HG03045 (cell line): ENCODE measurements around the gene ASAP3.

Source experiments
- ATAC-seq: cut with Tn5 transposase; IDR thresholded peaks from one replicate; pipeline ENCODE4 v1.9.1; 2021; ENCODE audit warnings: mild to moderate bottlenecking, moderate library complexity; ENCODE audit not compliant: unreplicated experiment

Gene ASAP3

DNA sequence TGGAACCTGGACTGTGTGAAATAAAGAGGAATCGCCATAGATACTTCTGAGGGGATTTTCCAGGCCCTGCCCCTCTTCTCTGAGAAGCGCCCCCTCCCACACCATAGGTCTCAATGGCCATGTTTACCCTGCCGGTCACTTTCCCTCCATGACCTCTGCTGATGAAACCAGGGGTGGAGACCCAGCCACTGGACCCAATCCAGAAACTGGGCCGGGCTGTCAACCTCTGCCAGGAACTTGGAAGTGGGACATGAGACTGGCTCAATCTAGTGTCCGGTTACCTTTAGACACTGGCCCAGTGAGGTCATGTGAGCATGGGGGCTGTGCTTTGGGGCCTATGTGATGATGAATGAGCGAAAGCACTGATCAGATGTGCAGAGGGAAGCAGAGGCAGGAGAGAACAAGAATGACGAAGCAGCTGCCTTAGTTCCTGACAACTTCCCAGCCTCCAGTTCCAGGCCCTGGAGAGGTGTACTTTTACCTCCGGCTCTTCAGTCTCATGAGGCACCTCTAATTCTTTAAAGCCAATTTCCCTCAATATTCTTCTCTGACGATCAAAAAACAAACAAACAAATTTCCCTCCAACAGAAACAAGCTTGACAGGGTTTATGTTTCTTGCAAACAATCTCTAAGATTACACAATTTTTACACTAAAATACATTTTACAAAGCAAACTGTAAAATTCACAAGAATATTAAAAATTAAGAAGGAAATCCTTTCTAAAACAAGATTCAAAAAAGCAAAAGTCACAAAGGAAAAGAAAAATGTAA, 4.9 kb downstream of the ASAP3 start:
- no peak for ATAC-seq

DNA sequence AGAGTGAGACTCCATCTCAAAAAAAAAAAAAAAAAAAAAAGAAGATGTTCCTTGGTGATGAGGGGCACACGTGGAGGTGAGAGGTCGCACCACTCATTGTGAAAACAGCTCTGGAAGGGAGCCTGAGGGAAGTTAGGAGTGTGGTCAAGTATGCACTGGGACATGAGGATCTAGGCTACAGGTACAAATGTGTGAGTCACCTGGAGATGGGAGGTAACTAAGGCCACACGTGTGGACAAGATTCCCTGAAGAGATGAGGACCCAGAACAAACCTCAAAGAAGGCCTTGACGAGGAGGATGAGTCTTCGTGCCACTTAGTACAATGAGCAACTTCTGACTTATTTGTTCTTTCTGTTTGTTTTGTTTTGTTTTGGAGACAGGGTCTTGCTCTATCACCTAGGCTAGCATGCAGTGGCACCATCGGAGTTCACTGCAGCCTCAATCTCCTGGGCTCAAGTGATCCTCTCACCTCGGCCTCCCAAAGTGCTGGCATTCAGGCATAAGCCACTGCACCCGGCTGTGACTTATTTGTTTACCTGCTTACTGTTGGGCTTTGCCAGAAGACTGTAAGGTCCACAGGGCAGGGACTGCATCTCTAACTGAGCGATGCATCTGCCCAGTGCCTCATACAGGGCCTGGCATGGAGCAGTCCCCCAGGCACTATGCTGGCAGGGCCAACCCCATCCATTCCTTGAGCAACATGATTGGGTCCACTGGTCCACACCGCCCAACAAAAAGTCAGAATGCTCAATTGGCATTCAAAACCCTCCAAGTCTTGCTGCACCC, 6.4 kb downstream of the ASAP3 start:
- no peak for ATAC-seq

DNA sequence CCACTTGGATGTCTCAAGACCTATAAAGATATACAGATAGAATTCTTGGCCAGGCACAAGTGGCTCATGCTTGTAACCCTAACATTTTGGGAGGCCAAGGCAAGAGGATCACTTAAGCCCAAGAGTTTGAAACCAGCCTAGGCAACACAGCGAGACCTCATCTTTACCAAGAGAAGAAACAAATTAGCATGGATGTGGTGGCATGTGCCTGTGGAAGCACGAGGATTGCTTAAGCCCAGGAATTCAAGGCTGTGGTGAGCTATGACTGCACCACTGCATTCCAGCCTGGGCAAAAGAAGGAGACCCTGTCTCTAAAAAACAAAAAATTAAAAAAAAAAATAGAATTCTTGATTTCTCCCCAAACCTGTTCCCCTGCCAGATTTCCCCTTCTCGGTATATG, 8.3 kb downstream of the ASAP3 start:
- no peak for ATAC-seq

DNA sequence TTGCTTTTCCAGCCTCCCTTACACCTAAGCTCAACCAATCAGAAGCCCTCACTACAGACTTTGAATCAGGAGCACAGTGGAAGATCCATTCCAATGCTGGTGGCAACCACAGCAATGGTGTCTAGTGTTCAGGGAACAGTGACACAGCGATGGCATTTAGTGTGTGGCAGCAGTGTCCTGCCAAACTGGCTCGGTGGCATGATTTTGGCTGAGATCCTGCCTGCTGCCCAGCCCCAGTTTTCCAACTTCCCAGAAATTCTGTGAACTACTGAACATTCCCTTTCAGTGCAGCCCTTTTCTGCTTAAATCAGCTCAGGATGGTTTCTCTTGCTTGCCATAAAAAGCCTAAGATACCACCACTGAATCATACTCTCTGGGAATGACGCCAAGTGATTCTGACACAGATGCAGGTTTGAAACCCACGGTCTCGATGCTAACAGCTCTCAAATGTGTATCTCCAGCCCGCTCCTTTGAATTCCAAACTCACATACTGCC, 8.8 kb downstream of the ASAP3 start:
- no peak for ATAC-seq

DNA sequence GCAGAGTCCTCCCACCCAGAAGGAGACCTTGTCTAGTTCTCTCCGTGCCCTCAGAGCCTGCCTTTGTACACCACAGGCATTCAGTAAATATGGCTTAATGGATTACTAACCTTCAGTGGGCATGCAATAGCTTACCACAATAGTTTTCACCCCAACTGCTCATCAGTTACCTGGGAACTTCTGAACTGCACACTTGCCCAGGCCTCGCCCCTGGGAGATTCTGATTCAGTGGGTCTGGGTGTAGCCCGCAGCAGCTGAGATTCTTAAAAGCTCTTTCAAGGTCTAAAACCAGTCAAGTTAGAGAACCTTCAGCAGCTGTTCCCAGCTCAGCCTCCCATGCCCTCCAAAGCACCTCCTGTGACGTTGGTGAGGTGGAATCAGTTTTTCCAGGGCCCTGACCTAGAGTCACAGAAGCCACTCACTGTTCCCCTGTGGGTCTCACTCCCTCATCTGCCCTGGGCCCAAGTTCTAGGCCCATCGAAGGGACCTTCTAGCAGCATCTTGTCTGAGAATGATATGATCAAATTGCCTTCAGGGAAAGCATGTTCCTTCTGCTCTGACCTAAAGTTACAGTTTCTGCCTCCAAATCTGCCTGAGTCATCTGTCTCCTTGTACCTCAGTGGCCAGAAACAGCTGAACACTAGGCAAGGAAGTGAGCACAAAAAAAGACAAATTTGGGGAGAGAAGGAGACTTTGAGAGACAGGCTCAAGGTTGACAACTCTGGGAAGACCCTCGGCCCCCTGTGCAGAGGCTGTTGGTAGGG, 10.8 kb downstream of the ASAP3 start:
- no peak for ATAC-seq

DNA sequence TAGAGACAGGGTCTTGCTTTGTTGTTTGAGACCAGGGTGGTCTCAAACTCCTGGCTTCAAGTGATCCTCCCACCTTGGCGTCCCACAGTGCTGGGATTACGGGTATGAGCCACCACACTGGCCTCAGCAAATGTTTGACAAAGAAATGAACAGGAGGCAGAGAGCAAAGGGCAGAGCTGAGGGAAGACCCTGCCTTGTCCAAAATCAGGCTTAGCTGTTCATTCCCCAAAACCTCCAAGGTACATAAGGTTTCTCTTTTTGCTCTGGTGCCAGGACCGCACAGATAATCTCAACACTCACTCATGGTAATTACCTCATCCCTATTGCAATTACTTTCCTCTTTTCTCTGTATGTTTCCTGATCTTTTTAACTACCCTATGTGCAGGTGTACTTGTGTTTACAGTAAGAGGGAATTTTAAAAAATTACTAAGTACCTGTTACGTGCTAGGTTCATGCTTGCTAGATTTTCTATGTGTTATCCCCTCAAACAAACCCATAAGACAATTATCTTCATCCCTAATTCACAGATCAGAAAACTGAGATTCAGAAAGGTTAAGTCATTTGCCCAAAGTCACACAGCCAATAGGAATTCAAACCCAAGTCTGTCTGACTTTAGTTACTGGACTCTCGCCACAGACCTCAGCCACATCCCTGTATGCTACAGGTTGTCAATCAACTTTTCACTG, 11.5 kb downstream of the ASAP3 start:
- no peak for ATAC-seq

DNA sequence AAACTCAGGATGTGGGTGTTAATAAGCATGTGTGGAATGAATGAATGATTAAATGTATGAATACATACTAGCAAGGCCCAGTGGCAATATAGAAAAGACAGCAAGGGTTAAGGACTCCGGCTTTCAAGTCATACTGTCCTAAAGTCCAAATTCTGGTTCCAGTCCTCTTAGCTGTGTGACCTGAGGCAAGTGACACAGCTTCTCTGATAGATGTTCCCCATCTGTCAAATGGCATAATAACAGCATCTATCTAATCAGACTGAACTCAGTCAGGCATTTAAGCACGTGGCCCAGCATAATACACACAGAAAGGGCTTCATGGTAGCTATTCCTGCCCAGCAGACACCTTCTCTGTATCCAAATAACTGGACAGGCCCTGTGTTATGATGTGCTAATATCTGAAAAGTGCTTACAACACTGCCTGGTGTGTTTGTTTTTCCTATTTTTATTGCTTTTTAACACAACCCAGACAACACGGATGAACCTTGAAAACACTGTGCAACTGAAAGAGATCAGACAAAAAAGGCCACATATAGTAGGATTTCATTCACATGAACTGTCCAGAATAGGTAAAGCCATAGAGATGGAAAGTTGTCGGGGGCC, 12.4 kb downstream of the ASAP3 start:
- no peak for ATAC-seq

DNA sequence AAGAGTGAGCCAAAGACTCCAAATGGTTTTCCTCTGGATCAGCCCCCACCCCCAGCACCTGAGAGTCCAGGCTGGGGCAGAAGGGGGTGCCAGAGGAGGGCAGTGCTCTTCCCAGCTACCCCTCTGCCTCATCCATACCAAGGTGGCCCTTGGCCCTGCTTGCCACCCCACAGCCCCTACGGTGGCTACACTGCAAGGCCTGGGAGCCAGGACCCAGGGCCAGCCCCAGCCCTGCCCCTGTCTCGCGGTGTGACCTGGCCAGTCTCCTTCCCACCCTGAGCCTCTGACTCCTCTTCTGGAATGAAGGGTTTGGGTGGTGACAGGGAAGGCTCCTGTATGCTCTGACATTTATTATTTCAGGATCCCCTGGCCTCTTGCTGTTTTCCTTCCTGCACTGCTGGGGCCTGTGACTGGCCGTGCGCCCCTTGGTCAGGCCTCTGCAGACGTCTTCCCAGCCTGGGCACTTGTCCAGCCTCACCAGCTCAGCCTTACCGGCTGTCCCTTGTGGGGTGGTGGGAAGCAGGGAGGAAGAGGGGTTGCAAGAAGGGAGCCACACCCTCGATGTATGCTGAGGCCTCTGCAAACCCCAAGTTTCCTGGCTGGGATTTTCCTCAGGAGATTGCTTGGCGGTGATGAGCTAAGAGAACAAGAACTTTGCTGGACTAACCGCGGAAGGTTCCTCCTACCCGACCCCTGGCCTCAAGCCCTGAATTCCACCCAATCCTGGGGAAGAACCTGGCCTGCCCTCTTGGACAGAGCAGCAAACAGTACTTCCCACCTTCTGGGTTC, 13.5 kb downstream of the ASAP3 start:
- ATAC-seq: no peak

DNA sequence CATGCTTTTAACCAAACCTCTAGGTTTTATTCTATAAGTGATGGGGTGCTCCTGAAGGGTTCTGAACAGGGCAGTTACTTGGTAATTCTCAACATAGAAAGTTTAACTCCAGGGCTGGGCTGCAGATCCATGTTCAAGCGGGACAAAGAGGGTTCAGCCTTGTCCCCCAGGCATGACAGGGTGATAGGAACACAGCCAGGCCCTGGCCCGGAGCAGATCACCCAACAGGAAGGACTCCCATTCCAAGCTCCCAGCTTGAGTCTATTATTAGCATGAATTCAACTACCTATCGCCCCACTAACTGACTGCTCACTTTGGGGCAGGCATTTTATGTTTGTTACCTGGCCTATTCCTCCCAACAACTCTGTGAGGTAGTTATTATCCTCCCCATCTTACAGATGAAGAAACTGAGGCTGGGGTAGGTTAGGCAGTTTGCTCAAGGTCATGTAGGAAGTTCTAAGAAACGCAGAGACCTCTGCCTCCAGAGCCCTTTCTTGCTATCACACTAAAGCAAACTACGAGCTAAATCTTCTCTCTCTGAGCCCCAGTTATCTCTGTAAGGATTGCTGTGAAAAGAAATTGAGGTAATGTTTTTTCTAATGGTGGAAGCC, 14.5 kb downstream of the ASAP3 start:
- no peak for ATAC-seq

DNA sequence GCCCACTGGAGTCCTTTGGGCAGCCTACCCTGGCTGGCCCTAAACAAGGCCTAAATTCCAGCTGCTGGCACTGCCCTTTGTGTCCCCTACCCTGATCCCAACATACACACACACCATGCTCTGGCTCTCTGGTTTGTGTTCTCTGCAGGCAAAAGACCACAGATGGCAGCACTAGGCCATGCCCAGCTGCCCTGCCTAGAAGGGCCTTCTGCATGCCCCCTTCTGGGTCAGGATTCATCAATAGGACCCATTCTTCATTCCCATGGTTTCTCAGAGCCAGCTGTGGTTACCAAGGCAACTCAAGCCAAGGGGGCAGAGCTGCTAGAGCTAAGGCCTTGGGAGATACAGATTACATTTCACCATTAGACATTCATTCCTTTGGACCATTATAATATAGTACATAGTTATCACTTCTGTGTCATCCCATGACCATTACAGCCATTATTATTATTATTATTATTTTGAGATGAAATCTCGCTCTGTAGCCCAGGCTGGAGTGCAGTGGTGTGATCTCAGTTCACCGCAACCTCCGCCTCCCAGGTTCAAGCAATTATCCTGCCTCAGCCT, 17.5 kb downstream of the ASAP3 start:
- no peak for ATAC-seq

DNA sequence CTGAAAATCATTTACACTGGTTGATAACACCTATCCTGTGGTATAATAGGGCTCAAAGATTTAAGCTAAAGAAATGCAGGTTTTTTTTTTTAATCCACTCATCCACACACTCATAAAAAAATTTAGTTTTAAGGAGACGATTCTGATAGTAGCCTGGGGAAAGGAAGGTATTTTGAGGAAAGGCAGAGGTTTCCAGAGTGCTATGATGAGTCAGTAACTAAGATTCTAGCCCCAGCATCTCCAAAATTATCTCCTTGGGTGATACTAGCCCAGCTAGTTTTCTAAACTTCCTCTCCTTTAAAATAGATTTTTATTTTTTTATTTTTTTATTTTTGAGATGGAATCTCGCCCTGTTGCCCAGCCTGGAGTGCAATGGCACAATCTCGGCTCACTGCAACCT, 20.7 kb downstream of the ASAP3 start:
- no peak for ATAC-seq

DNA sequence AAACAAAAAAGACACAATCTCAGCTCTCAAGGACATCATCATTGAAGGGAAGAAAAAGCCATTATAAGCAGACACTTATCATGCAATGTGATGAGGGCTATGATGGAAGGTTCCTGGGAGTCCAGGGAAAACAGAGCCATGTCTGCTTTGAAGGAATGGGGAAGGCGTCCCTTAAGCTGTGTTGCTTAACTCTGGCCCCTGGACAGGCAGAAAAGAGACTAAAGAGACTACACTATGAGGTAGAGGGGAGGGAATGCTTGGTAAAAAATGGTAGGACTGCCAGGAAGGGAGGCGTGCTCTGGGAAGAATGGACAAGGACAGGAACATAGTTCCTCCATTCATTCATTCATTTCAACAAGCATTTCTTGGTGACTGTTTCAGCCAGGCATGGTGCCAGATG, 21.2 kb downstream of the ASAP3 start:
- ATAC-seq: no peak

DNA sequence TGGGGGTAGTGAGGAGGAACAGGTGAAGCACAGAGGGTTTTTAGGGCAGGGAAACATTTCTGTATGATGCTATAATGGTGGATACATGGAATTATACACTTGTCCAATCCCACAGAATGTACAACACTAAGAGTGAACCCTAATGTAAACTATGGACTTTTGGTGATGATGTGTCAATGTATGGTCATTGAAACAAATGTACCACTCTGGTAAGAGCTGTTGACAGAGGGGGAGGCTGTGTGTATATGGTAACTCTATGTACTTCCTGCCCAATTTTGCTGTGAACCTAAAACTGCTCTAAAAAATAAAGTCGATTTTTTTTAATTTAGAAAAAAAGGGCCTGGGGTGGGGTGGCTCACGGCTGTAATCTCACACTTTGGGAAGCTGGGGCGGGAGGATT, 22.9 kb downstream of the ASAP3 start:
- no peak for ATAC-seq

DNA sequence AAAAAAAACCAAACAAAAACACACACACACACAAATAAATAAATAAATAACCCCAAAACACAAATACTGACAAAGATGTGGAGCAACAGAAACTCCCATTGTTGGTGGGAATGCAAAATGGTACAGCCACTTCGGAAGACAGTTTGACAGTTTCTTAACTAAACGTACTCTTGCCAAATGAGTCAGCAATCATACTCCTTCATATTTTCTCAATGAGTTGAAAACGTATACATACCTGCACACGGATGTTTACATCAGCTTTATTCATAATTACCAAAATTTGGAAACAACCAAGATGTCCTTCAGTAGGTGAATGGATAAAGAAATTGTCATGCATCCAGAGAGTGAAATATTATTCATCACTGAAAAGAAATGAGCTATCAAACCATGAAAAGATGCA, 23.5 kb downstream of the ASAP3 start:
- no peak for ATAC-seq

DNA sequence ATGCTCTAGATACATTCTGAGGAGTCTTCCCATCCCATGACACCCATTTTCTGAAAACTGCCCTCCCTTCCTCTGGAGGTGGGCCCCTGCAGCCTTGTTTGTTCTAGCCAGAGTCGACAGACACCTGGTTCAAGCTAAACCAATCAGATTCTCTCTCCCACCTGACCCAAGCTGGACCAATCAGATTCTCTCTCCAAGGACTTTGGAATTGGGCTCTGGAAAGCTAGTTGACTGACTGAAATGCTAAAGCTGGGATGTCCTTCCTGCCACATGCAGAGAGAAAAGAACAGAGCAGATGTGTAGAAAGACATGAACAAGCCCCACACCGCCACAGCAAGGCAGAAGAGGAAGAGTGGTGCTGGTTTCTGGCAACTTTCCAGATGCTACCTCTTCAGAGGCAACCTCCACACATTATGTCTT, 24.6 kb downstream of the ASAP3 start:
- no peak for ATAC-seq

DNA sequence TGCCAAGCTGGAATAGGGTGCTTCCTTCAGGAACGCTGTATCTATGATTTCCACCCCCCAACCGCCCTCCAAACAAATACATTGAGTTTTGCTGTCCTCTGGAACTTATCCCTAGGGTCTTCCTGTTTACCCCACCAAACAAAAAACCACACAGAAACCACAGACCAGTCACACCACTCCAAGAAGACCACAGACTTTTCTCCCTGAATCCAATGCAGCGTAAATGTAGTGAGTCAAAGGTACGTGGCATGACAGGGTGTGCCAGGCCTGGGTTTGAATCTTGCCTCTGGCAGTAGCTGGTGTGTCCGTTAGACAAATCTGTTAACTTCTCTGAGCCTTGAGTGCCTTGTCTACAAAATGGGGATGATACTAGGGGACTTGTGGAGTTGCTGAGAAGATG, 27.8 kb downstream of the ASAP3 start:
- no peak for ATAC-seq

DNA sequence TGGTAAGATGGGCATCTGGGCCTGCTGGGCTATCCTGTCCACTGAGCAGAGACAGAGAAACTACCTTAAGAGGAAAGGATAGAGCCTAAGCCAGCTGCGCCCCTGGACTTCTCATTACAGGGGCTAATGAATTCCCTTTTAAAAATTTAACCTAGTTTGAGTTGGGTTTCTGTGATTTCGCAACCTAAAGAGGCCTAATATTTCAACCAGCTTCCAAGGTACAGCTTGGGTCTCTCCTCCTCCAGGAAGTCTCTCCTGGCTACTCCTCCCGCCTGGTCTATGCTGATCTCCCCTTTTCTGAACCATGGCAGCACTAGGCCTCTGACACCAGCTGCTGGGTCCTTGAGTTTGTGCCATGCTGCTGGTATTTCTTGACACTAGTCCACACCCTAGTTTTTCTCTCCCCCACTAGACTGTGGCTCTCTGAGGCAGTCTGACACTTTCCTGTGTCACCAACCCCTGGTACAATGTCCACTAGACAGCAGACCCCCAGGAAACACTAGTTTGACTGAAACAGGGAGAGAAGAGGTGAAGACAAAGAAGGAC, 30.5 kb downstream of the ASAP3 start:
- no peak for ATAC-seq

DNA sequence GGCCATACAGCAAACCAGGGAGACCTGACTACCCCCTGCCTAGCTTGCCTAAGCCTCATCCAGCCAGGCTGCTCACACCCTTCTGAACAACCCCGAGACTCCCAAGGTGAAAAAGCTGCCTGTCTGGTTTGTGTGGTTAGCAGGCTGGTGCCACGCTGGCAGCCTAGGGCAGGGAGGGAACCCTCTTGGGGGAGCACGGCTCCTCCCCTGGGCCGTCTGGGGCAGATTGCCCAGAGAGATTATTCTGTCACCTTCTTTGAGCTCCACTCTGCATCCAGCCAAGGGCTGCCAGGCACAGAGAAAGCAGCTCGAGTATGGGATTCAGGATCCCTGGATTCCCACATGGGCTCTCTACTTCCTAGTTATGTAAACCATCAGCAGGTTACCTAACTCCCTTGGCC, 32.0 kb downstream of the ASAP3 start:
- no peak for ATAC-seq

DNA sequence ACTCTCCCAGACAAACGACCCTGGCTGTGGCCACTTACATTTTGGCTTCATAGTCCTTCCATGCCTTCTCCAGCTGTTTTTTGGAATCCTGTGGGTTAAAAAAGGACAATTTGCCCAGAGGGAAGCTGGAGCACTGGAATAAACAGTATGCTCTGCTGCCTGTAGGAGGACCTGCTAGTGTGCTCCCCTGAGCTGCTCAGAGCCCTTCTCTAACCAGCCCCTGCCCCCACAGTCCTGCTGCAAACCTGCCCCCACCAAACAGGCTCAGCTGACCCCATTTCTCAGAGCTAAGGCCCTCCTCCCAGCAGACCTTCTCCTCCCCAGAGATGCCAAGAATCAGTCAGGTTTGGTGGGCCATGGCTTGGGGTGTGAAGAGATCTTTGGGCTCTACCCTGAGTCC, 32.5 kb downstream of the ASAP3 start:
- no peak for ATAC-seq
